T1000 (cell line): ENCODE data around the gene AP2A2.
A peak's percentile ranks its signal among the peaks of the same experiment; 100 is the strongest.

Experiments used
- DNase-seq: peaks from one replicate; lab custom pipeline; 2025; ENCODE audit warnings: mixed read lengths; lab: John Stamatoyannopoulos, UW

Gene AP2A2

GRCh38 chr11:898540-899190 is 27.0 kb upstream of the AP2A2 start:
- no peak for DNase-seq

DNA sequence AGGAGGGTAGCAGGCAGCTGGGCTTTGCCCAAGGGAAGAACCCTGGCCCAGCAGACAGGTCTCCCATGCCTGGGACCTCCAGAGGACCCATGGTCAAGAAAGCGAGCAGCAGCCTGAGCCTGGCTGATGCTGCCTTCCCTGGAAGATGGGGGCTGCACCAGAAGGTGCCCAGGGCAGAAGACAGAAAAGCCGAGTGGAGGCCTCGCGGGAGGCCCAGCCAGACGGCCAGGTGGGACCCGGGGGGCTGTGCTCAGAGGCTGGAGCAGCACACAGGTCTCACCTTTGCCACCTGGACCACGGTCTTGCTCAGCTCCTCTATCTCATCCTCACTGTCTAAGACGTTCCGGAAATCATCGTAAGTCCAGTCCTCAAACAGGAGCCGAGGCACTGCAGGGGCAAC is 25.9 kb upstream of the AP2A2 start:
- DNase-seq, result no peak

- no peak for DNase-seq
Measured at GRCh38 chr11:900545-900944, 25.1 kb upstream of the AP2A2 start.

- DNase-seq, result no peak
Measured at GRCh38 chr11:901452-902061, 24.1 kb upstream of the AP2A2 start.

DNA sequence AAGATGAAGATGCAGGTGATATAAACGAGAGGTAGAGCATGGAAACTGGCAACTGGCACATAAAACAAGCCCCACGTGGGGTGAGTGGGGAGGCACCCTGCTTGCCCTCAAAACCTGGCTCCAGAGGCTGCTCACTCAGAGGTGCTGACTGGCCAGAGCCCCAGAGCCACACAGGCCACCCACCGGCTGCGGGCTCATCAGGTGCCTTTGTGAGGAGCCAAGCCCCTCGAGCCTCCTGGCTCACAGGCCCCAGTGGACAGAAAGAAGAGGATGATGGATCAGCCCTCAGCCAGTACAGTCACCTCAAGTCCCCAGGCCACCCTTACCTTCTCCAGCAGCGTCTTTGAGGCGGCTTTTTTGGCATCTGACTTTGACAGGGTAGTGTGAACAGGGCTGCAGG is 21.3 kb upstream of the AP2A2 start:
- no peak for DNase-seq

DNA sequence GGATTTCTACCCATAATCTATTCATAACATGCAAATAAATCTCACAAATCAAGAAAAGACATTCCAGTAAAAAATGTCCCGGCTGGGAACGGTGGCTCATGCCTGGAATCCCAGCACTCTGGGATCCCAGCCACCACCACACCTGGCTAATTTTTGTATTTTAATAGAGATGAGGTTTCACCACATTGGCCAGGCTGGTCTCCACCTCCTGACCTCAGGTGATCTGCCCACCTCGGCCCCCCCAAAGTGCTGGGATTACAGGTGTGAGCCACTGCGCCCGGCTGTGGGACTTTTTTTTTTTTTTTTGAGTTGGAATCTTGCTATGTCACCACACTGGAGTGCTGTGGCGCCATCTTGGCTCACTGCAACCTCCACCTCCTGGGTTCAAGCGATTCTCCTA is 19.7 kb upstream of the AP2A2 start:
- DNase-seq, result no peak

GRCh38 chr11:907668-908067 is 18.0 kb upstream of the AP2A2 start:
- no peak for DNase-seq

DNA sequence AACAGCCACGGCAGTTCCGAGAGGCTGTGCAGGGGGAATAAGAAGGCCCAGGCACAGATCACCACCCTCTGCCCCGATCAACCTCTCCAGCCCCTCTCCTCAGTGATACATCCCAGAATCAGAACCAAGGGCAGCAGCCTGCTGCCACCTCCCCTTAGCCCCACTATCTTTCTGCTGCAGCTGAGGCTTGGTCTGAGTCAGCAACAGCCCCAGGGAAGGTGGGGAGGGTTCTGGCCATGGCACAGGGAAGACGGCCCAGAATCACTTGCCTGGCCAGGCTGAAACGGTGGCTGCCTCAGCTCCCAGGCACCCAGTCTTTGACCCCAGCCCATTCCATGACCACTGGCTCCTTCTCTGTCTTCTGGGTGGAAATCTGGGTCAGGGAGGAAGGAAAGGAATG is 17.4 kb upstream of the AP2A2 start:
- no peak for DNase-seq

DNA sequence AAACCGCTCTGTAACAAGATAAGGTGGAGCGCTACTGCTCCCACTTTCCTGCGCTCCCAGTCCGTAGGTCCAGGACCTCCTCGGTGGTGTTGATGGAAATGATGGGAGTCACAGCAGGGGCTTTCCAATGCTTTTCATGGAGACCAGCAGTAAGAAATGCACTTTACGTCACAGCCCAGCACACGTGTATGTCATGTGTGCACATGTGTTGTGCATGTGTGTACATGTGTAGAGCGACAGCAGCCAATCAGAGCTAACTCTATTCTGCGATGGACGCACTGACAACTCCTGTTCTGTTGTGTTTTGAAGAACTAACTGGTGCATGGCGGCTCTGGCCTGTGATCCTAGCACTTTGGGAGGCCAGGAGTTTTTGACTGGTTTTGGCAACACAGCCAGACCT is 16.3 kb upstream of the AP2A2 start:
- no peak for DNase-seq

DNA sequence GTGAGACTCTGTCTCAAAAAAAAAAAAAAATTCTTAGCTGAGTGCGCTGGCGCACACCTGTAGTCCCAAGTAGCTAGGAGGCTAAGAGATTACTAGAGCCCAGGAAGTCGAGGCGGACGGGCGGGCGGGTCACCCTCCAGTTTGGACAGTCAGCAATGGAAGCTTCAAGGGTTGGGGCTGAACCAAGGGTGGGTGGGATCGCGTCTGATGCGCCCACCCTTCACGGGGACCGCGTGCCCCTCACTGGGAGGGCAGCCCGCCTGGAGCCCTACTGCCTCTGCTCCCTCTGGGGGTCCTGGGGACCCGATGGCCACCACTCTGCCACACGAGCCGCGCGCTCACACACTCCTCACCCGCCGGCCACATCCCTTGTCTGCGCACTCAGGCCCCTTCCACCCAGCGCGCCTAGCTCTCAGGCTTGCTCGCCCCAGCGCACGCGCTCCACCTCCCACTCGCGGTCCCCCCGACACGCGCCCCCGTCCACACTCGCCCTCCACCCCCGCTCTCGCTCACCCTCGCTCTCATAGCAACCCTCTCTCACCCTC is 15.6 kb upstream of the AP2A2 start:
- DNase-seq, result no peak

GRCh38 chr11:910589-911030 is 15.1 kb upstream of the AP2A2 start, which contains the start of gene CHID1:
CHID1 (minus strand) TSS chr11:910810; CDS start chr11:904816, 5,994 bp downstream.
- DNase-seq, result peak; percentile 57

DNA sequence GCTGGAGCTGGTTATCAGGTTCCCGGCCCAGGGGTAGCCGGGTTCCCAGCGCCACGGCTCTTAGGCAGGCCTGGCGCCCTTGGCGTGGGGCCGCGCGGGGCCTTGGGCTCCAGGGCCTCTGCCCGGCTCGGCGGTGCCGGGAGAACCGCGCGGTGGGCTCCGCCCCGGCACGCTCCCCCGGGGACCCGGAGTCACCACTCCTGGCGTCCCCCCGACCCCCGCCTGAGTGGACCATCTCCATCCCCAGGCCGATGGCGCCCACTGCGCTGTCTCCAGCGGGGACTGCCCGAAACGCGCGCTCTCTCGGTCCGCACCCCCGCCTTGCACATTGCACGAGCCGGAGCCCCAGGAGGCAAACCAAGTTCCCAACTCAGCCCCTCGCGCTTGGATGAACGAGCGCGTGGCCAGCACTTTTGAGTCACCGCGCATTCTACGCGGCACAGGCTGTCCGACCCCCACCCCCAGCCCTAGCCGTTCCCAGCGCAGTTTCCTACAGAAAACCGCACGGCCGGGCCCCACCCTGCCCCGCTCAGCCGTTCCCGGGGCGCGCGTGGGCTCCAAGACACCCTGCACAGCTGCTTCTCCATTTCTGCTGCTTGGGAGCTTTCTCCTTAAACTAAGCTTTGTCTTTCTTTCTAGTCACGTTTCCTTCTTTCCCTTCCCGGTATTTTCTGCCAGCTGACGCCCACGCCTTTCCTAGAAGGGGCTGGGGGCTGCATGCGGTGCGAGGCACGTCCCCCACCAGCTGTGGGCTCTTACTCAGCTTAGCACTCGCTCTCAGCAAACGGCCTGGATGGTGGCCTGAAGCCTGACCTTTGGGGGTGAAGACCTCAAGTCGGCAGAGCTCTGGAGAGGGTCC is 14.4 kb upstream of the AP2A2 start:
- no peak for DNase-seq

- no peak for DNase-seq
Measured at GRCh38 chr11:911890-912219, 13.8 kb upstream of the AP2A2 start.

DNA sequence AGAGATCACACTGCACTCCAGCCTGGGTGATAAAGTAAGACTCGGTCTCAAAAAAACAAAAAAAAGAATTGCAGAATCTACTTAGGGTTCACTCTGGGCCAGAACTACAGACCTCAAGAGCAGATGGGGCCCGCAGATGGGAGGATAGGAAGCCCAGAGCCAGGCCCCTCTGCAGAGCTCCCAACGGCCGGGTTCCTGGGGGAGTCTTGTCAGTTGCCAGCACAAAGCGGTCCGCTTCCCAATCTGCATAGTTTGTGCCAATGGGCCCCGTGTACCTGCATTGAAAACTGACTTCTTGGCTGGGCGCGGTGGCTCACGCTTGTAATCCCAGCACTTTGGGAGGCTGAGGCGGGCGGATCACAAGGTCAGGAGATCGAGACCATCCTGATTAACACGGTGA is 13.4 kb upstream of the AP2A2 start:
- no peak for DNase-seq

DNA sequence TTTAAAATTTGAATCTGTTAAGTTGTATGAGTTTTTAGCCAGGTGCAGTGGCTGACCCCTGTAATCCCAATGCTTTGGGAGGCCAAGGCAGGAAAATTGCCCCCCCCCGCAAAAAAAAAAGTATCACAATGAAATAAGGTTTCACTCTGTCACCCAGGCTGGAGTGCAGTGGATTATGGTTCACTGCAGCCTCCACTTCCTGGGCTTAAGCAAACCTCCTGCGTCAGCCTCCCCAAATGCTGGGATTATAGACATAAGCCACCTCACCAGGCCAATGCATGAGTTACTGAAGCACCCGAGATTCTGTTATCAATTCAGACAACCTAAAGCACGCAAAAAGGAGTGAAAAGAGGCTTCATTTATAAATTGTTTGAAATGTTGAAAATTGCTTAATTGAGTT is 12.6 kb upstream of the AP2A2 start:
- no peak for DNase-seq

DNA sequence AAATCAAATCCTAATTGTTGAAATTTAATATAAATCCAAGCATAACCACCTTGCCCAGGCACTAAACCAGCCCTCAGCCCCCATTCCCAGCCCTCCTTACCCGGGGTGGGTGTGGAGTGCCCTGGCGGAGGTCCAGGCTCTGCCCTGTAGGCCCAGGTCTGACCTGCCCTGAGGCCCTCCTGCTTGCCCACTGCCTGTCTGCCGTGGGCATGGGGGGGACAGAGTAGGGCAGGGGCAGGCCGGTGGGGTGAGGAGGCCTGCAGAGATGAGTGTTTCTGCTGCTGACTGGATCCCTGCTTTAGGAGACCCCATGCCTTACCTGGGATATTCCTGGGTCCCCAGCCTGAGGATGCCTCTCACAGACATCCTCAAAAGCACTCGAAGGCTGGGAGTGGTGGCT is 11.5 kb upstream of the AP2A2 start:
- no peak for DNase-seq

DNA sequence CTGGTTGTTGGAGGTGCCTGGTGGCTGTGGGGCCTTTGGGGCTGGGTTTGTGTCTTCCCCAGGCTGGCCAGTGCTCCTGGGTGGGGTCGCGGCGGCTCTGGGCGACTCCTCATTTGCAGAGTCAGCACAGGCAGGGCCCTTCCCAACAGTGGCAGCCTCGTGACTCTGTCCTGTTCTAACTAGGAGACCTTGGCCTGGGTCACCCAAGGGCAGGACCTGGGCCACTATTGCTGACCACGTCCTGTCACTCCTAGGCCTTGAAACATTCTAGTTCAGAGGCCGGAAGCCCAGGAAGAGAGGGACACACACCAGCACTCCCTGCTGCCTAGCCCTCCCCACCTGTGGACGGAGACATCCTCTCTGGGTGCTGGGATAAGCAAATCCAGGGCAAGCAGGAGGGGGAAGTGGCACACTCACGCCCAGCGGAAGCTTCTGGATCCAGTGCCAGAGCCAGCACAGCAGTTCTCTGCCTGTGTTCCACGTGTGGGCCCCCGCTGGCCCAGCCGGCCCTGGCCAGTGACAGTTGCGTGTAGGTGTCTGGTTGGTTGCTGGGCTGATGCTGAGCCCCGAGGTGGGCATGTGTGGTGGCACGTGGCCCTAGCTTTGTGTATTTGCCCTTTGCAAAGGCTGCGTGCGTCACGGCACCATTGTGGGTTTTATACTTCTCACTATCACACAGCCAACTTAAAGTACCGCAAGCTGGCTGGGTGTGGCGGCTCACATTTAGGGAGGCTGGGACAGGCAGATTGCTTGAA is 10.7 kb upstream of the AP2A2 start:
- DNase-seq, result no peak

DNA sequence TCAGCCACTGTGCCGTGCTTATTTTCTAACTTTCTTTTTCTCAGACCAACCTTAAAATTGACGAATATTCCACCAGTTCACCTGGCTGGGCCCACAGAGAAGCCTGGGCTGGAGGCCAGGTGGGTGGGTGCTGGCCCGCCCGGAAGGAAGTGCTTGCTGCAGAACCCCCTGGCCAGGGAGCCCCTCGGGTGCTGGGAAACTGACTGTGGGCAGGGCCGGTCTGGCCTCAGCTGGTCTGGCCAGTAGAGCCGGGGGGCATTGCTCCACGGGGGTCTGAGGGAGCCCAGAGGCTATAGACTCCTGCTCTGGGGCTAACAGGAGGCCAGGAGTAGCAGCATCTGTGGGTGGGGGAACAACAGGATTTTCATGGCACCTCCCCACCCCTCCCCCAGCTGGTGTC is 8.2 kb upstream of the AP2A2 start:
- DNase-seq, result no peak

DNA sequence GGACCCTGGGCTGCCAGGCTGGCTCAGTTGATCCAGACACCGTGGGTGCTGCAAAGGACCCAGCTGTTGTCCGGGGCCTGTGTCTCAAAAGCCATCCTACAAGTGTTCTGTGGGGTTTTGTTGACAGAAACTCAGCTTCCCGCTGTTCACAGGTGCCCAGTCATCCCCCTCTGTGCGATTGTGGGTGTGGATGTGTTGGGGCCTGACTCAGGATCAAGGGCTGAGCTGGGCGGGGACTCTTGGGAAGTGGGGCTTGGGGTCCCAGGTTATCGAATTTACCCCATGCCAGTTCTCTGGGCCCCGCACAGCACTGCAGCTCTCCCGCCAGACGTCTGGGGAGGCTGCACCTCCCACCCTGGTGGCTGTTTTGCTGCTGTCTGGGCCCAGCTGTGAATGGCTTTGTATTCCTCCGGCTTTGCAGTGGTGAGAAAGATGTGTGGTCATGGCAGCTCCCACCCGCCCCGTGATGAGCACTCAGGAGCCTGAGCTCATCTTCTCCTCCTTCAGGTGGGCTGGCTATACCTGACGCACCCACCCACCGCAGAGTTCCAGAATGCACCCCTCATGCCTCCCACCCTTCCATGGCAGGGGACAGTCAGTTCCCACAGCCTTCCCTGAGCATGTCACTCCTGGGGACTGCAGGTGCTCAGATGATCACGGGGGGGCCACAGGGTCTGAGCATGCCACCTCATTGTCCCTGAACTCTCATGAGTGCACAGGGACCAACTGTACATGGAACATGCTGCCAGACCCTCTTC is 3.6 kb upstream of the AP2A2 start:
- DNase-seq, result no peak

- no peak for DNase-seq
Measured at GRCh38 chr11:923691-924405, 1.8 kb upstream of the AP2A2 start.
